22Rv1 (cell line): ENCODE measurements around the gene C2CD4D.

Experiments
- ZFX ChIP-seq: fragments of 450-650 bp; IDR thresholded peaks from 2 replicates; pipeline ENCODE4 v1.6.1; 2017; ENCODE audit warnings: antibody characterized with exemption, borderline replicate concordance
- TF ChIP-seq, protein P1 (sequence below): fragments of 450-650 bp; IDR thresholded peaks from 2 replicates; pipeline ENCODE4 v1.5.1; 2017; ENCODE audit warnings: mild to moderate bottlenecking

DNA sequence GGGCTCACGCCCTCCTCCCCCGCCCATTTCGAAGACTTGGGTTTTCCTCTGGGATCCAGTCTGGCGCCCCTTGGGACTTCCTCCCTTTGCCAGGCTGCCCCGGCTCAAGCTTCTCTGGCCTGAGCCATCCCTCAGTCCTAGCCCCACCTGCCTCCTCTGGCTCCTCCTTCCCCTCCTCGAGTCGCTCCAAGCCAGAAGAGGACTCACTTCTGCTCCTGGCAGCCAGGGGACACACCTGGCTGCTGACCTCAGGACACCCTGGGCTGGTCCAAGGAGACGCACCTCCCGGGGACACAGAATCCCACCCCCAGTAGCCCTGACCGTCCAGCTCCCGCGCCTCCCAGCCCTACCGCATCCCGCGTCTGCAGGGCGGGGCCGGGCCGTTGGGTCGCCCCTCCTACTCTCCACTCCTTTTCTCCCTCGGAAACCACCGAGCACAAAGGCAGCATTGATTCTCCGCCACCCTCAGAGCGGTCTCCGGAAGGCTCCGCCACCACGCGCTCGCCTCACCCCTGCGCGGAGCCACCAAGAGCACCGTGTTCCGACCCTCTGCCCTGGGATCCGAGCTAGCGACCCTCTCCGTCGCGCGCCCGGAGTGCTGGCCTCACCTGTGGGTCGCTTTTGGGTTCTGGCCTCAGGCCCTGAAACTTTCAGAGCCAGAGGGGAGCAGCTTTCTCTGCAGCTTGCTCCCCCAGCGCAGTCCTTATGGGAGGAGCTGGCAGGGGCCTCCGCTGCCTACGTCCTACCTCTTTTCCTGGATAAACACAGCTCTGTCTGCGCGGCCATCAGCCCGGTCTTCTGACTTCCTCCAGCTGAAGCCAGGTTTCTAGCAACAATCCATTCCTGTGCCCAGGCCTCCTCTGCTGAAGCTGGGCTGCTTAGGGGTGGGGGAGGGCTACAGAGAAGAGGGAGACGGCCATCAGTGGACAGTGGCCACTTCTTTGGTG is at the start of gene C2CD4D:
- TF ChIP-seq, protein P1, sequence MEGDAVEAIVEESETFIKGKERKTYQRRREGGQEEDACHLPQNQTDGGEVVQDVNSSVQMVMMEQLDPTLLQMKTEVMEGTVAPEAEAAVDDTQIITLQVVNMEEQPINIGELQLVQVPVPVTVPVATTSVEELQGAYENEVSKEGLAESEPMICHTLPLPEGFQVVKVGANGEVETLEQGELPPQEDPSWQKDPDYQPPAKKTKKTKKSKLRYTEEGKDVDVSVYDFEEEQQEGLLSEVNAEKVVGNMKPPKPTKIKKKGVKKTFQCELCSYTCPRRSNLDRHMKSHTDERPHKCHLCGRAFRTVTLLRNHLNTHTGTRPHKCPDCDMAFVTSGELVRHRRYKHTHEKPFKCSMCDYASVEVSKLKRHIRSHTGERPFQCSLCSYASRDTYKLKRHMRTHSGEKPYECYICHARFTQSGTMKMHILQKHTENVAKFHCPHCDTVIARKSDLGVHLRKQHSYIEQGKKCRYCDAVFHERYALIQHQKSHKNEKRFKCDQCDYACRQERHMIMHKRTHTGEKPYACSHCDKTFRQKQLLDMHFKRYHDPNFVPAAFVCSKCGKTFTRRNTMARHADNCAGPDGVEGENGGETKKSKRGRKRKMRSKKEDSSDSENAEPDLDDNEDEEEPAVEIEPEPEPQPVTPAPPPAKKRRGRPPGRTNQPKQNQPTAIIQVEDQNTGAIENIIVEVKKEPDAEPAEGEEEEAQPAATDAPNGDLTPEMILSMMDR = peak; percentile 29
- no peak for TF ChIP-seq ZFX
